Neuron (in vitro differentiated cells): Measurements from ENCODE around the gene BRCA2.

Experiments
- H2AFZ ChIP-seq: one replicate; pipeline ENCODE4 v1.6.1; 2013; ENCODE audit warnings: low read depth, mild to moderate bottlenecking, inconsistent platforms, low read length, moderate library complexity
- H3K27me3 ChIP-seq: one replicate; pipeline ENCODE4 v1.6.1; 2013; ENCODE audit warnings: low read length; ENCODE audit not compliant: insufficient read depth
- H3K36me3 ChIP-seq: one replicate; pipeline ENCODE4 v1.6.1; 2013; ENCODE audit warnings: low read length; ENCODE audit not compliant: insufficient read depth
- H3K4me1 ChIP-seq: one replicate; pipeline ENCODE4 v1.6.1; 2013; ENCODE audit warnings: low read length; ENCODE audit not compliant: insufficient read depth
- H3K4me3 ChIP-seq: 2 replicates; pipeline ENCODE4 v1.5.1; 2013; ENCODE audit warnings: mild to moderate bottlenecking, low read length, moderate library complexity
- H3K9me3 ChIP-seq: one replicate; pipeline ENCODE4 v1.6.1; 2013; ENCODE audit warnings: low read length

BRCA2 gene

GRCh38 chr13:32378012-32378411 lies 62.7 kb downstream of the BRCA2 start:
- Histone ChIP-seq H3K4me3 (no peak overlapping the region), H3K36me3 (peaks cover 40% of the 10 kb centered on the region), H3K4me1 (no peaks in the 10 kb centered on the region), H3K27me3 (no peaks in the 10 kb centered on the region), H3K9me3 (peaks cover 3% of the 10 kb centered on the region), H2AFZ (no peak overlapping the region)

DNA sequence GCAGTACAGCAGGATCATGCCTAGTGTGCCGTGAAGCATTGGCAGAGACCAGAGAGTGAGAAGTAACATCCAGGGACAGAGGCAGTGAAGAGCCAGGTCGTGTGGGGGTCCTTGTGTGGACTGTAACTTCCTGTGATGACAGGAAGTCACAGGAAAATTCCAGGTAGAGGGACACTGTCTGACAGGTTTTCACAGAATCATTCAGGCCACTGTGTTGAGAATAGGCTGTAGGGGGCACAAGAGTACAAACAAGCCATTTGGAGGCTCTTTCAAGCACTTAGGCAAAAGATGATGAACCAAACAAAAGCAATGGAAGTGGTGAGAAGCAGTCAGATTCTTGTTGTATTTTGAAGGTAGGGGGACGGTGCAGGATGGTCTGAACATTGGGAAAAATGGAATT lies 66.2 kb downstream of the BRCA2 start:
- Histone ChIP-seq H3K4me1 (no peaks in the 10 kb centered on the region), H3K36me3 (peaks cover 51% of the 10 kb centered on the region), H3K27me3 (no peaks in the 10 kb centered on the region), H3K9me3 (no peaks in the 10 kb centered on the region), H3K4me3 (no peak overlapping the region), H2AFZ (no peak overlapping the region)

DNA sequence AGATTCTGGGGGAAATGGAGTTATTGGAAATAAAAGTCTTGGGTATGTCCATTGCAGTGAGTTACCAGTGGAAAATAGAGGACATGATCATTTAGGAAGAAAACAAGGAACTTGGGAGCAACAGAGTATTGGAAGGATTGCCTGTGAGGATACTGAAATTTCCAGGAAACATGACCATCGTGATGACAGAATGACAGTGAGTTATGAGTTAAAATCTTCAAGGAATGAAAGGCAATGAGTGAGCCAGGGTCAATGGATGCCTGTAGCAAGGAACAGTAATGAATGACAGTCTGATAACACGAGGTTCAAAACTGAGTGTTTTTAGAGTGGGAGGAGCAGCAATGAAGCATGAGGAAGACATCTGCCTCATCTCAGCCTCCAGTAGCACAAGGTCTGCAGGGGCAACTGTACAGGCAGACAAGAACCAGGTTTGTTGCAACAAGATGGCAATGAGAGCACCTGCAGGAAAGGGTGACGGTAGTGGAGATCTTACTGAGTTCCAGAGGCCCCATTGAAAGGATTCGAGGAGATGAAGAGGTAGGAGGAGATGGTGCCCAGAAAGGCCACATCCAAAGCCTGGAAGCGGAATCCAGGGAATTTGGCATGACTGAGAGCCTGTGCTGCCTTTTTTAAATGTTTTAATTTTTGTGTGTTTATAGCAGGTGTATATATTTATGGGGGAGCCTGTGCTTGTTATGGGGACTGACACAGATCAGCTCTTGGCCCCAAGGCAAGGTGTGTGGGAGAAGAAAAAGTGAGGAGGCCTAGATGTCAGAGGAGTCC lies 68.7 kb downstream of the BRCA2 start:
- peaks cover 40% of the 10 kb centered on the region for H3K36me3 ChIP-seq
- no peaks in the 10 kb centered on the region for H3K27me3 ChIP-seq
- no peak overlapping the region for H2AFZ ChIP-seq
- H3K4me3 ChIP-seq: no peak overlapping the region
- H3K9me3 ChIP-seq: no peaks in the 10 kb centered on the region
- no peaks in the 10 kb centered on the region for H3K4me1 ChIP-seq

DNA sequence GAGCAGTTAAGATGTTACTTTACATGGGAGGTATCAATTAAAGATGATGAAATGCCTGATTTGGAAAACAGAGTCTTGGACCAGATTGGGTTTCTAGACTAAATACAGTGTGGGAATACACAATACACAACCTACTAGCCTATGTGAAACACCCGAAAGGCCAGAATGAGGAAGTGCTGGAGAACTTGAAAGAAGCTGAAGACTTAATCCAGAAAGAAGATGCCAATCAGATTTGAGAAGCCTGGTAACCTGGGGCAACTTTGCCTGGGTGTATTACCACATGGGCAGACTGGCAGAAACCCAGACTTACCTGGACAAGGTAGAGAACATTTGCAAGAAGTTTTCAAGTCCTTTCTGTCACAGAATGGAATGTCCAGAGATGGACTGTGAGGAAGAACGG lies 69.4 kb downstream of the BRCA2 start:
- Histone ChIP-seq H3K27me3 (no peaks in the 10 kb centered on the region), H2AFZ (no peak overlapping the region), H3K4me3 (no peak overlapping the region), H3K4me1 (no peaks in the 10 kb centered on the region), H3K9me3 (no peaks in the 10 kb centered on the region), H3K36me3 (peaks cover 37% of the 10 kb centered on the region)

GRCh38 chr13:32385410-32385809 lies 70.1 kb downstream of the BRCA2 start:
- H2AFZ ChIP-seq: no peak overlapping the region
- H3K27me3 ChIP-seq: no peaks in the 10 kb centered on the region
- H3K36me3 ChIP-seq: peaks cover 30% of the 10 kb centered on the region
- no peaks in the 10 kb centered on the region for H3K9me3 ChIP-seq
- H3K4me3 ChIP-seq: no peak overlapping the region
- no peaks in the 10 kb centered on the region for H3K4me1 ChIP-seq

DNA sequence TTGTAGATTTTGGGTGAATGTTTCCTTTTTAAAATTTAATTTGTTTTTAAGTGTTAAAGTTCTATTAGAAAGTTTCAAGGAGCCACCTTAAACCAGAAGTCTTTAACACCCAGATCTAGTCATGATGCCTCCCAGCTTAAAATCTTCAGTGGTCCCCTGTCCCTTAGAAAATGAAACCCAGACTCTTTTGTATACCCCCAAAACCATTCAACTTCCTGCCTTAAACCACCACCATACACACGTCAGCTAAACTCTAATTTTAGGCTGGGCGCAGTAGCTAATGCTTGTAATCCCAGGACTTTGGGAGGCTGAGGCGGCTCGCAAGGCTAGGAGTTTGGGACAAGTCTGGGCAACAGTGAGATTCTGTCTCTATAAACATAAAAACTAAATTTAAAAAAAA lies 74.7 kb downstream of the BRCA2 start:
- H2AFZ ChIP-seq: no peak overlapping the region
- H3K9me3 ChIP-seq: no peaks in the 10 kb centered on the region
- H3K4me1 ChIP-seq: no peaks in the 10 kb centered on the region
- H3K27me3 ChIP-seq: no peaks in the 10 kb centered on the region
- H3K36me3 ChIP-seq: peaks cover 5% of the 10 kb centered on the region
- no peak overlapping the region for H3K4me3 ChIP-seq

DNA sequence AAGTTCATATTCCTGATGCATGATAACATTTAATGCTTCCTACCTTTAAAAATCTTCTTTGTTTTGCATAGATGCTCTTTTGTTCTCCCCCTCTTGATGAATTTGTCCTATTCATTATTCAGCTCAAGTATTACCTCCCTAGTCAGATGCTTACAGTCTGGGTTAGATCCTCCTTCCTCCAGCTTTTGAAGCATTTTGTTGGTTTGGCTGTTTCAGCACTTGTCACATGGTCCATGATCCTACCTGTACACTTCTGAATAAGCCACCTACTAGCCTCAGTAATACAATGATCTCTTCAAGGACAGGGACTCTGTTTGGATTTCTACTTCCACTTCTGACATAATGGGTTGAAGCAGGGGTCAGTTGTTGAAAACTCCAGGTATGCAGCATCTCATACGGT lies 75.2 kb downstream of the BRCA2 start:
- Histone ChIP-seq H3K4me1 (no peaks in the 10 kb centered on the region), H3K4me3 (no peak overlapping the region), H3K36me3 (peaks cover 7% of the 10 kb centered on the region), H2AFZ (no peak overlapping the region), H3K9me3 (no peaks in the 10 kb centered on the region), H3K27me3 (no peaks in the 10 kb centered on the region)

GRCh38 chr13:32391101-32391619 lies 75.9 kb downstream of the BRCA2 start:
- Histone ChIP-seq H3K9me3 (no peaks in the 10 kb centered on the region), H2AFZ (no peak overlapping the region), H3K4me1 (no peaks in the 10 kb centered on the region), H3K36me3 (peaks cover 7% of the 10 kb centered on the region), H3K4me3 (no peak overlapping the region), H3K27me3 (no peaks in the 10 kb centered on the region)

DNA sequence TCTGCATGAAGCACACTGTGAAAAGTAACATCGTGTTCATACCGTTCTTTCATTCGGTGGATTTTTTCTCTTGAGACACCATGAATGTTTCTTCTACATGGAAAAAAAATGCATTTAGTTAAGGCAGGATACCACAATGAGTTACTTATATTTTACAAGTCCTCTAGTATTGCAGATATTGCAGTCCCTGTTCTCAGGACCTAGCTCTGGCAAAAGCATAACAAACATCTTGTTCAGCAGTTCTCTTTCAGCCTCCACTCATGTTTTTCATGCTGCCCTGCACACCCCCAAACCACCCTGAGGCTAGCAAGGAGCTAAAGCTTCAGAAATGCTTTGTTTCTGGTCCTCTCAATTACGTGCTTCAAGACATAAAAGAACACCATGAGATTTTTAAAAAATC lies 87.8 kb downstream of the BRCA2 start:
- Histone ChIP-seq H3K4me3 (no peak overlapping the region), H3K9me3 (no peaks in the 10 kb centered on the region), H2AFZ (no peak overlapping the region), H3K36me3 (peaks cover 15% of the 10 kb centered on the region), H3K27me3 (no peaks in the 10 kb centered on the region), H3K4me1 (peaks cover 5% of the 10 kb centered on the region)

DNA sequence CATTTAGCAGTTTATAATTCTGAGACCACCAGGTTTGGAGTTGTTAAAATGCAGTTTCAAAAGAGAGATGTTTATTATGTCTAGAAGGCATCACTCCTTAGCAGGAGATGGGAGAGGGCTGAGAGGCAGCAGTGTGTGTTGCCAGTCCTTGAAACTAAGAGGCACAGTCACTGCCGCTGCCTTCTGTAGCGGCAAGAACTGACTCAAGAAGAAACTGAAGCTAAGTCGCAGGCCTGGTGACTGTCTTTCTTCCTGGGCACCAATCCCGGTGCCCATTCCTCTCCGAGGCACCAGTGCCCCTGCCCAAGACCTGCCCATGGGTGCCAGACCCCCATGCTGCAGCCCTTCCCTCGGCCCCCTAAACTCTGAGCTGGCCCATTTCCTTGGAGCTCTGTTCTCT lies 92.5 kb downstream of the BRCA2 start:
- Histone ChIP-seq H3K27me3 (no peaks in the 10 kb centered on the region), H3K36me3 (no peaks in the 10 kb centered on the region), H3K4me1 (peaks cover 8% of the 10 kb centered on the region), H3K9me3 (no peaks in the 10 kb centered on the region), H2AFZ (peak overlapping the region; percentile 17), H3K4me3 (no peak overlapping the region)

DNA sequence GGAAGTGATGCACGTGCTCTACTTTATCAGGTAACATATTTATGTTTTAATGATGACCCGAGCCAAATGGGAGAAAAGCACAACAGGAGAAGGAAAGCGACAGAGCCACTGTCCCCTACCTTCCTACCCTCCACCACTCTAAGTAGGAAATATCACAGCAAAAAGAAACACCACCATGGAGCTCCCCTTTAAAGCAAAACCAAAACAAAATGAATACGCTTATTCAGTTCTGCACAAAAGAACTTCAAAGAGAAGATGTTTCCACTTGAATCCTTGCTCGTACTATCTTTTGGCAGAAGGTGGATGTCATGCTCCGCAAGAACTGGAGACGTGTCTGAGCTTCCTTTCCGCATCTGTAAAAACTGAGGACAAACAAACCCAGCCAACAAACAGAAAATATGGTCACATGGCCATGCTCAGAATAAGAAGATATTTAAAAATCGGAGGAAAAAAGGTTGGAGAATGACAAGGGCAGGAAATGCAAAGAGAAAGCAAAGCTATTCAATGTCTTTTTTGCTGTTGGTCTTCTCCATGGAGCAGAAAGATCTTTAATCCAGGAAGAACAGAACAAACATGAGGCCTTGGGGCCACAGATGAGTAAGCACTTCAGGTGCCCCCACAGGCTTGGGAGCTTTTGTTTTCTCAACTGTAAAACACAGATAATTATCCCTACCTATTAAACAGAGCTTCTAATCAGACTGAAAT lies 93.1 kb downstream of the BRCA2 start:
- Histone ChIP-seq H3K9me3 (no peaks in the 10 kb centered on the region), H3K36me3 (no peaks in the 10 kb centered on the region), H3K4me3 (no peak overlapping the region), H3K4me1 (peaks cover 8% of the 10 kb centered on the region), H3K27me3 (no peaks in the 10 kb centered on the region), H2AFZ (no peak overlapping the region)

GRCh38 chr13:32409001-32409313 lies 93.6 kb downstream of the BRCA2 start:
- Histone ChIP-seq H3K36me3 (no peaks in the 10 kb centered on the region), H3K4me3 (no peak overlapping the region), H3K27me3 (no peaks in the 10 kb centered on the region), H3K4me1 (peaks cover 8% of the 10 kb centered on the region), H3K9me3 (no peaks in the 10 kb centered on the region), H2AFZ (no peak overlapping the region)

DNA sequence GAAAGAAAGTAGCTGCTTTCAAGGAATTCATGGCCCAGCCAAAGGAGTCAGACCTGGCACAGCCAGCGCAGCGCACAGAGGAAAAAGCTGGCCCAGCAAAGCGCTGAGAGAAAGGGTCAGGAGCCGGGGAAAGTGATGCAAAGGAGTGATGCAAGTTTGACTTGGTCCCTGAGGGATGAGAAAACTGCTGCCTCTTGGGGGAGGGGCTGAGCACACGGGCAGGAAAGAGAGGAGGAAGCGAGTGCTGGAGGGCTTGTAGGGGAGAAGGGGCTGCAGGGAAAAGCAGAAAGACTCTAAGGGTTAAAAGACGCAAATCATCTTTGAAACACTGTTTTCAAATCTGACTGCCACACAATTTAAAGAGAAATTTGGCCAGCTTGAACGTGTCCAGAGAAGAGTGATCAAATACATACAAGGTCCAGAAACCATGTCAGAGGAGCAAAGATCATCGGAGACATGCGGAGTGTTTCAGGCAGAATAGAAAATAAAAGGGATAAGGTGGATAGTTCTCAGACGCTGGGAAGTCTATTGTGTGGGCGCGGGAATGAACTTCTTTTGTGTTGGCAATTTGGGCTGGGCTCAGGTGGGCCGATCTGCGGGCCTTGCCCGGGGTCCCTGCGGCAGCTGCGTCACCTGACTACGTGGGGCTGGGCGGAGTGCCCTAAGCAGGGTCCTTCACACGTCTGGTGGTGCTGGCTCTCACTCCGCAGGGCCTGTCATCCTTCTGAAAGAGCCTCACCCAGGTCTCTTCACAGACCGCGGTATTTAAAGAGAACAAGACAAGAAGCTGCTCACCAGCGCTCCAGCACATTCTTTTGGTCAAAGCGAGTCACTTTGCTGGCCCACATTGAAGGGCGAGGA lies 94.5 kb downstream of the BRCA2 start:
- Histone ChIP-seq H3K27me3 (no peaks in the 10 kb centered on the region), H3K4me1 (peaks cover 8% of the 10 kb centered on the region), H3K36me3 (no peaks in the 10 kb centered on the region), H3K9me3 (no peaks in the 10 kb centered on the region), H3K4me3 (peak overlapping the region; percentile 1), H2AFZ (peak overlapping the region; percentile 48)
